Measurements from ENCODE around the gene DKC1. TPM values are rescaled to one million over a fixed set of nuclear protein-coding genes. Genes with fewer than 3 reads are reported as not detected.

Gene DKC1
- total and polyA plus RNA-seq, 8 donors, result 16.8 to 31.4 (median 25.0) TPM

DNA sequence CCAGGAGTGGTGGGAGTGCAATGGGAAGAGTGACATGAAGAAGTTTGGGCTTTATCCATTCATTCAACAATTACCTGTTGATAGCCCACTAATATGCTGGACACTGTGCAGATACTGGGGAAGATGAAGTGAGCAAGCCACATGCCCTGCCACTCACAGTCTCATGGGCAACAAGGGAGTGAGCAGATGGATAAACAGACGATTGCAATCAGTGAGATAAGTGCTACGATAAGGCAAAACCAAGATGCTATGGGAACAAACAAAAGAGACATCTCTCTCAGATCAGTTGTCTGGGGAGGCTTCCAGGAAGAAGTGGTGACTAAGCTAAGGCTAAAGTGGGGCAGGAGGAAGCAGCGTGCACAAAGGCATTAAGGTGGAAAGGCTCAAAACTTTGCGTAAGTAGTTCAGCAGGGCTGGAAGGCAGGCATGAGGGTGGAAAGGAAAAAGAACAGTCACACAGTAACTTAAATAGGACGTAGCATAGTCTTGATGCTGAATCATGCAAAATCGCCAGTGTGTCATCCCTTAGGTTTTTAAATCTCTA, 43.5 kb upstream of the DKC1 start:
- peak in 2 of 4 donors; percentile 24 to 43 for ATAC-seq
- intact Hi-C loops (cut with DNase I), result no loop called here
- TF ChIP-seq, protein P1, sequence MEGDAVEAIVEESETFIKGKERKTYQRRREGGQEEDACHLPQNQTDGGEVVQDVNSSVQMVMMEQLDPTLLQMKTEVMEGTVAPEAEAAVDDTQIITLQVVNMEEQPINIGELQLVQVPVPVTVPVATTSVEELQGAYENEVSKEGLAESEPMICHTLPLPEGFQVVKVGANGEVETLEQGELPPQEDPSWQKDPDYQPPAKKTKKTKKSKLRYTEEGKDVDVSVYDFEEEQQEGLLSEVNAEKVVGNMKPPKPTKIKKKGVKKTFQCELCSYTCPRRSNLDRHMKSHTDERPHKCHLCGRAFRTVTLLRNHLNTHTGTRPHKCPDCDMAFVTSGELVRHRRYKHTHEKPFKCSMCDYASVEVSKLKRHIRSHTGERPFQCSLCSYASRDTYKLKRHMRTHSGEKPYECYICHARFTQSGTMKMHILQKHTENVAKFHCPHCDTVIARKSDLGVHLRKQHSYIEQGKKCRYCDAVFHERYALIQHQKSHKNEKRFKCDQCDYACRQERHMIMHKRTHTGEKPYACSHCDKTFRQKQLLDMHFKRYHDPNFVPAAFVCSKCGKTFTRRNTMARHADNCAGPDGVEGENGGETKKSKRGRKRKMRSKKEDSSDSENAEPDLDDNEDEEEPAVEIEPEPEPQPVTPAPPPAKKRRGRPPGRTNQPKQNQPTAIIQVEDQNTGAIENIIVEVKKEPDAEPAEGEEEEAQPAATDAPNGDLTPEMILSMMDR (IDR thresholded peaks at IDR 0.05), result no peak
- no peak overlapping the region for H3K27ac ChIP-seq
- peaks cover 0 to 15% (median 0%) of the 10 kb centered on the region in 4 donors for H3K27me3 ChIP-seq
- no peaks in the 10 kb centered on the region for H3K9me3 ChIP-seq
- H3K36me3 ChIP-seq, result no peaks in the 10 kb centered on the region
- no peak for DNase-seq
- H3K4me1 ChIP-seq, result no peaks in the 10 kb centered on the region
- WGBS, 2 donors, result 48 to 53% methylated on average over 6 of the region's 6 CpGs
- no peak for FAIRE-seq
- no peak overlapping the region for H3K4me3 ChIP-seq

DNA sequence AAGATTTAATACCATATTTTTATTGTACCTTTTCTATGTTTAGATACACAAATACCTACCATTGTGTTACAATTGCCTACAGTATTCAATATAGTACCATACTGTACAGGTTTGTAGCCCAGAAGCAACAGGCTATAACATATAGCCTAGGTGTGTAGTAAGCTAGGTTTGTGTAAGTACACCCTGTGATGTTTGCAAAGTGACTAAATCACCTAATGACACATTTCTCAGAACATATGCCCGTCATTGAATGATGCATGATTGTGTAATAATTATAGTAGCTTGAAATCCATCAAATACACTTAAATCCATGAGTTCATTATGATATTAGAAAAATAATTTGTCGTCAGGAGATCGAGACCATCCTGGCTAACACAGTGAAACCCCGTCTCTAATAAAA, 42.6 kb upstream of the DKC1 start:
- TF ChIP-seq, protein P1 (IDR thresholded peaks at IDR 0.05), result no peak
- no peaks in the 10 kb centered on the region for H3K9me3 ChIP-seq
- no peaks in the 10 kb centered on the region for H3K36me3 ChIP-seq
- H3K4me3 ChIP-seq, result no peak overlapping the region
- ATAC-seq (no peak), DNase-seq (no peak), FAIRE-seq (no peak)
- no peak overlapping the region for H3K27ac ChIP-seq
- WGBS, 2 donors, result 50 to 69% methylated on average over 4 of the region's 4 CpGs
- H3K4me1 ChIP-seq, result no peaks in the 10 kb centered on the region
- intact Hi-C loops (cut with DNase I), result no loop called here
- peaks cover 0 to 17% (median 0%) of the 10 kb centered on the region in 4 donors for H3K27me3 ChIP-seq

DNA sequence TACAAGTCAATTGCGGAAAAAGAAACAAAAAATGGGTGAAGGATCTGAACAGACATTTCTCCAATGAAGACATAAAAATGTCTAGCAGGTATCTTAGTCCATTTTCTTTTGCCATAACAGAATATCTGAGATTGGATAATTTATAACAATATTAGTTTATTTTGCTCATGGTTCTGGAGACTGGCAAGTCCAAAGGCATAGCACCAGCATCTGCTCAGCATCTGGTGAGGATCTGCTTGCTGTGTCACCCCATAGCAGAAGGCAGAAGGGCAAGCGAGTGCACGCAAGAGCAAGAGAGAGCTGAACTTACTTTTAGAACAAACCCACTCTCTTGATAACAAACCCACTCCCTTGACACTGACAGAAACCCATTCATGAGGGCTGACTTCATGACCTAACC, 41.5 kb upstream of the DKC1 start:
- no peak for DNase-seq
- intact Hi-C loops (cut with DNase I), result no loop called here
- Histone ChIP-seq H3K9me3 (no peaks in the 10 kb centered on the region), H3K27ac (no peak overlapping the region), H3K4me1 (no peaks in the 10 kb centered on the region), H3K4me3 (no peak overlapping the region), H3K36me3 (no peaks in the 10 kb centered on the region), H3K27me3 (peaks cover 0 to 17% (median 0%) of the 10 kb centered on the region in 4 donors)
- TF ChIP-seq, protein P1 (IDR thresholded peaks at IDR 0.05), result no peak
- ATAC-seq, result no peak
- no peak for FAIRE-seq
- 89 to 92% methylated on average over 3 of the region's 3 CpGs for WGBS, 2 donors

DNA sequence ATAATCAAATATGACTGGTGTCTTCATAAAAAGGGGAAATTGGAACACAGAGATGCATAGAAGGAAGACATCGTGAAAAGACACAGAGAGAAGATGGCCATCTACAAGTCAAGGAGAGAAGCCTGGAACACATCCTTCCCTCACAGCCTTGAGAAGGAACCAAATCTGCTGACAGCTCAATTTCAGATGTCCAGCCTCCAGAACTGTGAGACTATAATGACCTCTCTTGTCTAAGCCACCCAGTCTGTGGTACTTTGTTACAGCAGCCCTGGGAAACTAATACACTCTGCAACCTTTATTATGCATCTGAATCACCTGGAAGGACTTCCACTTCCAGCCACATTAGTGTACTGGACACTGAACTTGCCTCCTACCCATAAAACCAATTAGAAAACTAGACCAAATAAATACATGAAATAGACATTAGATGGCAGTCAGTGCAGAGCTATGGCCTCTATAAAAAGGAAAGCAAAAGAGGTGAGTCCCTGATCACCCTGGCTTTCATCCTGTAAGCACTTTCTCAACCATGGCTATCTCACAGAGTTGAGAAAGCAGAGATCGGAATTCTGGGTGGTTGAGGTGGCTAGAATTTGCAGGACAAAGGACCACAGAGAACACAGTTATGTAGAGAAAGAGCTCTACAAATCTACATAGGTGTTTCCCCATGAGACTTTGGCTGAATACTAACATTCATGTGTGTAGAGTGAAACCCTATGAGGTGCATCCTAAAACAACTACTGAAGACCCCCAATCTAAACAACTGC, 37.5 kb upstream of the DKC1 start:
- Histone ChIP-seq H3K4me3 (no peak overlapping the region), H3K9me3 (no peaks in the 10 kb centered on the region), H3K27me3 (peaks cover 0 to 17% (median 0%) of the 10 kb centered on the region in 4 donors), H3K36me3 (no peaks in the 10 kb centered on the region), H3K4me1 (peaks cover 0 to 6% (median 5%) of the 10 kb centered on the region in 3 donors), H3K27ac (no peak overlapping the region)
- intact Hi-C loops (cut with DNase I), result no loop called here
- TF ChIP-seq, protein P1 (IDR thresholded peaks at IDR 0.05), result no peak
- FAIRE-seq (no peak), DNase-seq (no peak), ATAC-seq (peak in 1 of 4 donors; percentile 46)
- WGBS, 2 donors, result 75 to 83% methylated on average over 2 of the region's 2 CpGs

DNA sequence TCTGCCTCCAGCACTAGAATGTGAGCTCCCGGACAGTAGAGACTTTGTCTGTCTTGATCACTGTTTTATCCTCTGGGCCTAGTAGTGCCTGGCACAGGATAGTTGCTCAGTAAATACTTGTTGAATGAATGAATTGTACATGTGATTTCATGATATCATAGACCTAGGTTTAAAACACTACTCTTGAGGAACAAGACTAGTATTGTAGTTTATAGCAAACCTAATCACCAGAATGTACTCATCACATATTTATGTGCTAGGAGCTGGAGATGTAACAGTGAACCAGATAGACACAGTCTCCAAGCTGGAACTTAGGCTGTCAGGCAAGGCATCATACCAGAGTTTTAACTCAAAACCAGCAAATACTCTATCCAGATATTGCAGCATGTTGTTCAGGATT, 35.2 kb upstream of the DKC1 start:
- Histone ChIP-seq H3K27ac (peak overlapping the region; percentile 5 to 68 (median 34)), H3K36me3 (no peaks in the 10 kb centered on the region), H3K4me3 (no peak overlapping the region), H3K9me3 (no peaks in the 10 kb centered on the region), H3K27me3 (peaks cover 0 to 7% (median 0%) of the 10 kb centered on the region in 4 donors), H3K4me1 (peaks cover 0 to 6% (median 5%) of the 10 kb centered on the region in 3 donors)
- WGBS, 2 donors, result 58 to 76% methylated on average over 1 of the region's 1 CpG
- FAIRE-seq, result no peak
- no peak for ATAC-seq
- no peak for DNase-seq
- intact Hi-C loops (cut with DNase I), result no loop called here
- TF ChIP-seq, protein P1 (IDR thresholded peaks at IDR 0.05), result no peak
